GM21360 (cell line): Measurements from ENCODE around the gene C6orf89.

ENCODE experiments used
- ATAC-seq: cut with Tn5 transposase; IDR thresholded peaks from one replicate; pipeline ENCODE4 v1.9.1; 2021; ENCODE audit warnings: mild to moderate bottlenecking, moderate library complexity; ENCODE audit not compliant: unreplicated experiment

C6orf89 gene, protein sequence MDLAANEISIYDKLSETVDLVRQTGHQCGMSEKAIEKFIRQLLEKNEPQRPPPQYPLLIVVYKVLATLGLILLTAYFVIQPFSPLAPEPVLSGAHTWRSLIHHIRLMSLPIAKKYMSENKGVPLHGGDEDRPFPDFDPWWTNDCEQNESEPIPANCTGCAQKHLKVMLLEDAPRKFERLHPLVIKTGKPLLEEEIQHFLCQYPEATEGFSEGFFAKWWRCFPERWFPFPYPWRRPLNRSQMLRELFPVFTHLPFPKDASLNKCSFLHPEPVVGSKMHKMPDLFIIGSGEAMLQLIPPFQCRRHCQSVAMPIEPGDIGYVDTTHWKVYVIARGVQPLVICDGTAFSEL

DNA sequence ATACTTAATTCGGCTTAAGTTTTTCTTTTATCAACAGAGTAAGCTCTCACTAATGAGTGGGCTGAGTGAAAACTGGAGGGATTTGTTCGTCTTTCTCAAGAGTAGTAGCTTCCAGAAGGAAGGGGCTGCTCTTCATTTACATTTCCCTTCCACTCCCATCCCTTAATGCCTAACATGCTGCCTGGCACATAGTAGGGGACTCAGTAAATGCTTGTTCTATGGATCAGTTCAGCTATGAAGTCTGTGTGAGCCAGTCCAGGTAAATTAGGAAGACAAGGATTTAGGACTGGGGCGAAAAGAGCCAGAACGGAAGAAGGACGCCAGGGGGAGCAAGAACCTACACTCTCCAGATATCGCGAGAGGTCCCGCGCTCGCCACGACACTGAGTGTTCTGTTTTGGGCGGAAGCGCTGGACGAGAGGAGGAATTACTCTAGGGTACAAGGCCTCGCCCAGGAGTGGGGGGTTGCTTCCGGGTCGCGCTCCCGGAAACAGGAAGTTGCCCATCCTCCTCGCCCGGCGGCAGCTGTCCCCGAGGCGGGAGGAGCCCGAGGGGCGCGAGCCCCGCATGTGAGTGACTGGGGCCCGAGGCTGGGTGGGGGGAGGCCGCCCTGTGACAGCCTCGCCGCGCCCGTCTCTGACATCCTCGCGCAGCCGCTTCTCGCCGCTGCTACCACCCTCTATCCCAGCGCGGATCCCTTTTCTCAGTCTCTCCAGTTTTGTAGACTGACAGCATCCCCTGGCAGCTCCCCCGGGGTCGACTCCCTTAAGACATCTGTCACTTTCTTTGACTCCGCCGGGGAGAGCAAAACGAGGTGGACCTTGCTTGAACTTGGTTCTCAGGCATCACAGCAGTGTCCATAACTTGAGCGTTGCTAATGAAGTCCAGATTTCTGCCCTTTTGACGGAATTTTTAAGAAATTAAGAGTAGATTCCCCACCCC lies at the start of gene C6orf89:
Gene C6orf89, plus strand, starts transcription at position 492 of the 941 bp plus-strand sequence. CDS start 13,493 bp downstream, outside the sequence.
- ATAC-seq, result peak; percentile 96

DNA sequence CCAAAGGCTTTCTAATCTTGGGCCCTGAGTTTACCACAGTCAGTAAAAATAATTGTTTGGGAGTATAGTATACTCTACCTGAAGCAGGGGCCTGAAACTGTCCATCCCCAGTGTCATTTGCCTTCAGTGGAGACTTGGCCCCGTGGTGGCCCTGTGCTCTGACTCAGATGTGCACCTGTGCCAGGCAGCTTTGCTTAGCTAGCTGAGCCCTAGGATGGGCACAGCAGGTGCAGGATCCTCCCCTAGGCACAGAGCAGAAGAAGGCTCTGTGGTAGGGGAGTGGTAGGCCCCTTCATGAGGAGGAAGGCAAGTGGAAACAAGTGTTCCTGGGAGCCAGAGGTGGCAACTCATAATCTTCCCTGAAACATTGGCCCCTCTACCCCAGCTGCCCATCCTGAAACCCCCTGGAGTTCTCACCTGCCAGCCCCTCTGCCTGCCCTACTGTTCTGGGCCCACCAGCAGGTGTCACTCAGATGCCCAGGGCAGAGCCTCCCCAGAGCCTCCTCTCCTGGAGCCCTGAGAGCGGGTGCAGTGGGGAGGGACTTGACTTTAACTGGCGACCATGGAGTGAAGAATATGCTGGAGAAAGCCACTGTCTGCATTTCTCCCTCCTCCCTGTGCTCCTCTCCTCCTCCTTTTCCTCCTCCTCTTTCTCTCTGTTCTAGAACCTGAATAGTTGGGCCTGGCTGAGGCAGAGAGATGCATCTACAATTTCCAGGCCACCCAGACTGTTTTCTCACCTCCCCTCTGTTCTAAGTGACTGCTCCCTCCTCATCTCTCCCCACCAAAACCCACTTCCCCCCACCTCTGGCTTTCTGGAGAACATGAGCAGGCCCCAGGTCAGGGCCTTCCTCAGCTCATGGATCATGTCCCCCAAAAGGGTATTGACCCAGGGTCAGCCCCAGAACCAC lies 49.4 kb upstream of the C6orf89 start:
- ATAC-seq, result no peak

DNA sequence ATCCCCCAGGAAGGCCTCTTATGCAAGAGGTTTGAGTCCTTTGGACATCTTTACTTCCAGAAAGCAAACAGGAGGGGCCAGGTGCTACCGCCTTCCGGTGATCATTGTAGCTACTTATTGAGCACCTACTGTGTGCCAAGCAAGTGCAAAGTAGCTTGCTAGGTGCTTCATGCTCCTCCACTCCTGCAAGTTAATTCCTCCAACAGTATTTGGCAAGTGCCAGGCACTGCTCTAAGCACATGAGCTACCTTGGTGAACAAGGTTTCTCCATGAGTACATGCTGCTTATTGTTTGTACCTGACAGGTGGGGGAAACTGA lies 48.8 kb upstream of the C6orf89 start:
- no peak for ATAC-seq

DNA sequence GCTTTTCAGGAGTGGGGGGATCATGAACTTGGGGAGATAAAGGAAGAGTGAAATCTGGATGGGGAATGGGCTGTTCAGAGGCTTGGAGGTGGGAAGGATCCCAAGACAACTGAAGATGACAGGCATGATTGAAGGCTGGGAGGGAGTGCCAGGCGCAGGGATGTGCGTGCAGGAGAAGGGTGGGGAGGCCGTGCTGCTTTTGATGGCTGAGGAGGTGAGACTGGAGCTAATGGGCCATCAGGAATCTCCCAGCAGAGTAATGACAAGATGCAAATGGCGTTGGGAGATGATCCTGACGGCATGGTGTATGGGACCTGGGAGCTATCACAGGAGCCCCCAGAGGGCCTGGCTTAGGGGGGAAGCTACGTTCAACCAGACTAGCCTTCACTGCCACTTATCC lies 48.1 kb upstream of the C6orf89 start:
- no peak for ATAC-seq

DNA sequence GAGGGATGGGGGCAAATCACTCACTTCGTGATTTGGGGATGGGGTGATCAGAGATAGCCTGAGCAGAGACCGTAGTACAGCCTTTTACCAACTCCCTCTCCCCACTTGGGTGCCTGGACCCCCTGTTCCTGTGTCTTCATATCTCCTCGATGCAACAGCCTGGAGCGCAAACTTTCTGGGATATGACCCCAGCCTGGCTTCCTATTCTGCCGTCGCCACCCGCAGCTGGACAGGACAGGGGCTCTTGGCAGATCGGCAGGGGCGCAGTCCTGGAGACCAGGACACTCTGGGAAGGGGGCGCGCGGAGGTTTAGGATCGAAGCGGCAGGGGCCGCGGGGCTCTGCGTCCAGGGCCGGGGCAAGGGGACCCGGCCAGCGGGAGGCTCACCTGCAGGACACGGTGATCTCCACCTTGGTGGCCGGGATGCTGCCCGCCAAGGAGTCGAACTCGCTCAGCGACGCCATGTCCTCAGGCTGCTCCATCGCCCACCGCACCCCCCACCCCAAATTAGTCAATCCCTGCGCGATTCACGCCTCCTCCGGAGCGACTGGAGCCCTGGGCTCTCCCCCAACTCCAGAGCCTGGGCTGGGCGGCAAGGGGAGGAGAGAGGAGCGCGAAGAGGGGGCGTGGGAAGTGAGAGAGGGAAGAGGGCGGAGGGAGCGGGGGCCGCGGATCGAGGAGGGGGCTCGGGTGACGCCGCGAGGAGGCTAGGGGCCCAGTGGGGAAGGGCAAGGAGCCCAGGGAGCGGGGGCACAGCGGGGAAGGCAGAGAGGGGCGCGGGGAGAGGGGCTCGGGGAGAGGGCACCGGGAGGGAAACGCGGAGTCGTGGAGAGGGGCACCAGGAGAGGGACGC lies 46.6 kb upstream of the C6orf89 start, which contains the start of gene CPNE5:
Gene CPNE5, minus strand, starts transcription at position 549 of the 853 bp plus-strand sequence. Its CDS starts 67 bp downstream, at position 482.
- no peak for ATAC-seq

DNA sequence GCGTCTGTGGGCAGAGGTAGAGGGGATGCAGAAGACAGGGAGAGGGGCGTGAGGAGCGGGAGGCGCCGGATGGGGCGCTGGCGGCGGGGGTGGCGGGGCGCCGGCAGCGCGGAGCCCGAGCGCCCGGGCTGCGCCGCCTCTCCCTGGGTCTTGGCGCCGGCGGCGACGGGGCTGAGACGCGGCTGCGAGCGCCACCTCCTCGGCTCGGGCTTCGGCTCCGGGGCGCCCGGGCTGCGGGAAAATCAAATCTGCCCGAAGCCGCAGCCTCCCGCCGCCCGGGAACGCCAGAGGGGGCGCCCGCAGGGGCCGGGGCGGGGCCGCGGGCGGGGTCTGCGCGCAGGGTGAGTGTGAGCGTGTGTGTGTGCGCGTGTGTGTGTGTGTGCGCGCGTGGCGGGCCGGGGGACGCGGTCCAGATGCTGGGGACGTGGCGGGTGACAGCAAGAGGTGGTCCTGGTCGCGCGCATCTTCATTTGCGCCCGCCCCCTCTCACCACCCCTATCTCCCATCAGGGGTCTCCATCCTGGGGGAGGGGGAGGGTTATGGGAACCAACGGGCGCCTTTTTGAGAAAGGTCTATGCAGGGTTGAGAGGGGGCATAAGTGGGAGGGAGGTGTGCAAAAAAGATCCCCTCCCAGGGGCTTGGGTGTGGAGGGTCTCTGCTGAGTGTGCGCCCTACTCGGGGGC lies 45.9 kb upstream of the C6orf89 start:
- ATAC-seq, result no peak

DNA sequence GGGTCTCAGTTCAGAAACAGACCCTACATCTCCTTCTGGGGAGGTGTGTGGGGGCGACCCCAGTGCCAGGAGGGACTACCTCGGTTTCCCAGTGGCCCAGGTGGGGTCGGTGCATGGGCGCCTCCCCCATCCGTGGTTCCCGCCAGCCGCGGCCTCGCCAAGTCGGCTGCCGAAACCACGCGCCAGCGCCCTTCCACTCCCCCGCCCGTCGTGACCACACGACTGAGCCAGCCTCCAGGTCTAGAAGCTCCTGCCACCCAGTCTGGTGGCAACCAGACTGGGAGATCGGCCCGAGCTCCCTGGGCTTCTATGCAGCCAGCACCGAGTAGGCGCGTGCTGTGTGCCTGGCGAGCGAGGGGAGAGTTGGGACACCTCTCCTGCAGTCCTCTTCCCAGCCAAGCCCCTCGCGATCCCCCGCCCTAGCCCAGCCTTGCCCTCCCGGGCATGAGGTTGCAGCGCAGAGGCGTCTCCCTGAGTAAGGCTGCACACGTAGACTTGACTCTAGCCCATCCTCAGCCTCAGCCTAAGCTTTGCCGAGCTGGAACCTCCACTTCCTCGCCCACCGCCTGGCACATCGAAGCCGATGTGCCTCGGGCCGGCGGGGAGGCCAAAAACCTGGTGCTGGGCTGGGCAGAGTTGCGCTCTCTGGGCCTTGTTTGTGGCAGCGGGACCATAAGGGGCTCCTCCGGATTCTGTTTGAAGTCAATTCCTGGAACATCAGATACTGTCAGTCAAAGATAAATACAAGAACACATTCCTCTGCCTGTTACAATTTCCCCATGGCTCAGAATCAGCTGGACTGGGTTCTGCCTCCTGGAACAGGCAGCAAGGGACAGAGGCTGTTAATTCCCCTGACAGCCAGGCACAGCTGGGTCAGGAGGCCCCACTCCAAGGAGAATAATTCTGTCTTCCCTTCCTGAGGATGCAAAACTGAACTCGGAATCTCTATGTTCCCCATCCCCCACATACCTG lies 45.0 kb upstream of the C6orf89 start:
- no peak for ATAC-seq

DNA sequence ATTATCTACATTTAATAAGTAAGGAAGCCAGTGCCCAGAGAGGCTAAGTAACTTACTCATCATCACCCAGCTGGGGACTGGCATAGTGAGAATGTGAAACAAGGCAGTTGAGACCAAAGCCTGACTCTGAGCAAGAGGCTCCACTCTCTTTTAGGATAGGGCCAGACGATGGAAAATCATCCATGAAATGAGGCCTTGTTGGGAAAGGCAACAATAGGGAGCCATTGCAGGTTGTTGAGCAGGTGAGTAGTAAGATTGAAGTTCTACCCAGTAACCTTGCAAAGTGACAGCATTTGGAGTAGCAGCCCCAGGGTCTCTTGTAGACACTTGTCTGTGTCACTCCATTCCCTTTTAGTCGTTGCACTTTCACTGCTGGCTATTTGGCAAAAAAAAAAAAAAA lies 44.0 kb upstream of the C6orf89 start:
- no peak for ATAC-seq

DNA sequence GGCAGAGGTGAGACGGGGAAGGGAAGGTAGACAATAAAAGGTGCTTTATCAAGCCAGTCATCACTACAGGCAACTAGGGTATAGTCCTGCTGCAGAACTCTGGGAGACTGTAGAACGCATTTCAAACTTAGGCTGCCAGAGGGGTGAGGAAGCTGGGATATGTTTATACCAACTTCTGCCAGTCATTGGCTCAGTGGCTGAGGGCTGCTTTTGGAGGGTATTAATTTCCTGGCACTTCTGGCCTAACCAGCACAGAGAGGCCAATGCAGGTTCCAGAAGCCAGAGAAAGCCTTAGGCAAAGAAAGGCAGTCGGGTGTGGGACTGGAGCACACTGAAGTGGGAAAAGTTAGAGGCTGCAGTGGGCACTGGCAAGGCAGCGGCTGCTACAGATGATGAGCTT lies 42.6 kb upstream of the C6orf89 start:
- ATAC-seq, result no peak

DNA sequence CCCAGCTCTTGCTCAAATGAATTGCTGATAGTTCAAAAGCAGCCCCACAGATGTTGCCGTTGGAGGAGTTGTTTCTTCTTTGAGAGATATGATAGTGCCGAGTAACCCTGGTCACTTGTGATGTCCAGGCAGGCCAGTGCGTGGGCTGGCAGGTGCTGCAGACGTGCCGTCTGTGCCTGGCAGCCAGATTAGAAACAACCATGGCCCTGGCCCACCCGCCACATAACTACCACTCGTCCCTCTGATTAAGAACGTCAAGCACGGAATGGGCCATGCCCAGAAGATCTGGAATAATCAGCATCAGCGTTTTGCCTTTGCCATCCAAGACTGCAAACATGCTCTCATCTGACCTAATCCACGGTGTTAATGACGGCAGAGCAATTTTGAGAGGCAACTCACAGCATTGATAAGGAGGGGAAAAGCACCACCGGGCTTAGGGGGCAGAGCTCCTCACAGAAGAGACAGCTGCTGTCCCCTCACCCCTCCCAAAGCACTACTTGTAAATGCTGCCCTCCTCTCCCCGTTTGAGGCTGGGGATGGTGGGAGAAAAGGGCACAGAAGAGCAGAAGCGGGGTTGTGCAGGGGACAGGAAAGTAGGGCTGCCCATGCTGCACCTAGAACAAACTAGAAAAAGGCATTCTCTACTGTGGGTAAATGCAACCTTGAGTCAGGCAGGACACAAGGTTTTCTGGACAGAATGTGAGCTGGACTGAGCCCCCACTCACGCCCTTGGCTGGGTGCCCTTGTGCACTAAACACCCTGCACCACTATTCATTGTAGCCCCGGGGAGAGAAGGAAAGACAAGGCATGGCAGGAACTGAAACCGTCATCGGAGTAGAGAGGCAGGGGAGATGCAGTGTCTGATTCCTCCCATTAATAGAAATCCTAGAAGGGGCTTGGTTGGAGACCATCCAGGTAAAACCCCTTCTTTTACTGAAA lies 41.3 kb upstream of the C6orf89 start:
- no peak for ATAC-seq

DNA sequence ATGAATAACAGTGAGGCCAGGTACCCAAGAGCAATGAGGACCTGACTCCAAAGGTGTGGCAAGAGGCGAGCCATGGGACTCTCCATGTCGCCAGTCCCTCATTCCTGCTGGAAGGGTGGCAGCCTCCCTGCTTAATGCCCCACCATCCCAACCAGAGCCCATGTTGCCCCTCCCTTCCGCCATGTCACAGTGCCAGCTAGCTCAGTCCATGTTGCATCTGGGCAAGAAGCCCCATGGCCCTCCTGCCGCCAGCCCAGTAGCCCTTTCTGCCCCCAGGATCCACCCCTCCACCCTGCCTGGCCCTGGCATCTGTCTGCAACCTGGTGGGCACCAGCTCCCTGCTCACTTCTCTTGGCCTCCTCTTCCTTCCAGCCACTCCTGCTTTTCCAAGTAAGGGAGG lies 40.5 kb upstream of the C6orf89 start:
- ATAC-seq, result no peak

DNA sequence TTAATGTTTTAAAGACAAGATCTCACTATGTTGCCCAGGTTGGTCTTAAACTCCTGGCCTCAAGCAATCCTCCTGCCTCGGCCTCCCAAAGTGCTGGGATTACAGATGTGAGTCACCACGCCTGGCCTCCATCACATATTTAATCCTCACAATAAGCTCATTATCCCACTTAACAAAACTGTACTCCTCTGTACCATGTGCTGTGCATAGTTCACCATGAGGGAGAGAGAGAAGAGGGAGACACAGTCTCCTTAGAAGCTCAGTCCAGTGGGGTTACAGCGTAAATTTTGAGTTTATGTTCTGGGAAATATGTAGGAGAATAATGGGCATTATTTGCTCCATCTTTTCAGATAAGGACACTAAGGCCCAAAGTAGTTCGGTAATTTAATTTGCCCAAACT lies 38.6 kb upstream of the C6orf89 start:
- ATAC-seq, result no peak

DNA sequence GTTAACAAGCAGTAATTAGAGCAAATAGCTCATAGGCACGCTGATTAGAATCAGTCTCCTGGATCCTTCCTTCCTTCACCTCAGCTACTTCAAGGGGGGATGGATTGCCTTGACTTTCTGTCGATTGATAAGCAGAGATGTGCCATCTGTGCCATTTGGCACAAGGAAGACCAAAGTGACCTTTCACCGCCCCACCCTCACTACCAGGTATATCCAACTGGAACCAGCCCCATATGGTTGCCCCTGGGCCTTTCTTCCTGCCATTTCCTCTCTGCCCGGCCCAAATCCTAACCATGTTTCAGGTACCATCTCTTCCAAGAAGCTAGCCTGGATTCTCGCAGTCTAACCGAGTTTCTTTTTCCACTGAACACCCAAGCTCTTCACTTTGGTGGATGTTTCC lies 37.8 kb upstream of the C6orf89 start:
- no peak for ATAC-seq

DNA sequence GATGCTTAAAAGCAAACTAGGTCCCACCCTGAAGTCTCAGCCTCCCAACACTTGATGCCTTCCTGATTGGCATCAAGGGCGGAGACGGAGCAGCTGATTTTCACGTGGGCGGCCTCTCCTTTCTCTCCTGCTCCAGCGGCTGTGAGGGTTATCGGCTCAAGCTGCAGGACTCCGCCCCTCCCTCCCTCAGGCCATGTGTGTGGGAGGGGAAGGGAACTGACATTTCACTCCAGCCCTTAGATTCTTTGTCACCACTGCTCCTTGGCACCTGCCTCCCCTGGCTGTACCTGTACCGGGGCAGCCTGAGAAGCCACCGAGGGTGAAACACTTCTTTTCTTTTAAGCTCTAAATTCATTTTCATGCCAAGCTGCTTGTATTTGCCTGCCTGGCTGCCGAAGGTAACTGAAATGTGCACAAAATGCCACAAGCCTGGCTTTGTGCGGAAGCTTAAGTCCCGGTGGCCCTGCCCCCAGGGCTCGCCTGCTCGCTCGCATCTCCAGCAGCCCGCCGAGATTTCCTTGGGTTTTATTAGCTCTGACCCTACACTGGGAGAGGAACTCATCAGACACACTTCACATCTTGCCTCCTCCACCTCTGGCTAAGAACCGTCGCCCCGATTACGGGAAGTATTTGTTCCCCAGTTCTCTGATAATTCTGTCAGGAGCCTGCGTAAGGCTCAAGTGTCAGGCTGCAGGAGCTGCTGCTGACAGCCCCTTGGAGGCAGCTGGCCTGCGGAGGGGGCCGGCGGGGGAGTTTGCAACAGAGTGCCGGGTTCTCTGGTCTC lies 36.9 kb upstream of the C6orf89 start:
- no peak for ATAC-seq

DNA sequence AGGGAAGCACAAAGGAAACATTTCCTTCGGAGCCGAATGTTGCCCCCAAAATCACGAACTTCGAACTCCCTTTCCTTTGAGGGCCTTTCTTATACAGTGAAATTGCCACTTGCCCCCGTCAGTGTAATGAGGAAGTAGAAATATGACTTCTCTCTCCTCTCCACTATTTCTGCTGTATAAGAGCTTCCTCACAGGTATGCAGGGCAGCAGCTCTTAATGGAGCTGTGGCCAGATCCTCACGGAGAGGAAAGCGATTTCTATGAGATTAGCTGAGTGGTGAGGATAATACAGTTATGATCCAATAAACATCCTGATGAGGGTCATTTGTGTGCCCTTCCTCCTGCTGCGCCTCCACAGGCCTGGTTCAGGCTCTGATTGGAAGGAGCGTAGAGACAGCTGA lies 35.7 kb upstream of the C6orf89 start:
- ATAC-seq, result no peak

DNA sequence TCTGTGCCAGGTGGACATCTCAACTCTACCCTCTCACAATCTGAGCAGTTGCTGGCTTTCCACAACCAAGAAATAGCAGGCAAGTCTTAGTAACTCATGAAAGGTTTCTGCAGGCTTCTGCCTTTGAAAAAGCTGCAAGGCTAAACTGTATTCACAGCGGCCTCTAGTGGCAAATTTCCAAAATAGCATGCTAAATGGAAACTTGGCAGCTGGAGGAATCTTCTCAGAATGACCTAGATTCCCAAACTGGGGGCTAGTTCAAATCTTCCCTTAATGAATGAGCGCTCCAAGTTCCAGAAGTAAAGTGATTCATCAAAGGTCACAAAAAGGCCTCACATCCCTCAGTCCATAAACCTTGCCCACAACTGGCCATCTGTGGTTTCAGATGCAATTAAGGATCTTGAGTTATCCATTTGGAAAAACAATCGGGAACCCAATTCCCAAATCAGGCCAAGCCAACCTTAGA lies 34.6 kb upstream of the C6orf89 start:
- no peak for ATAC-seq
